Measurements from ENCODE around the gene CX3CL1.

Gene CX3CL1

DNA sequence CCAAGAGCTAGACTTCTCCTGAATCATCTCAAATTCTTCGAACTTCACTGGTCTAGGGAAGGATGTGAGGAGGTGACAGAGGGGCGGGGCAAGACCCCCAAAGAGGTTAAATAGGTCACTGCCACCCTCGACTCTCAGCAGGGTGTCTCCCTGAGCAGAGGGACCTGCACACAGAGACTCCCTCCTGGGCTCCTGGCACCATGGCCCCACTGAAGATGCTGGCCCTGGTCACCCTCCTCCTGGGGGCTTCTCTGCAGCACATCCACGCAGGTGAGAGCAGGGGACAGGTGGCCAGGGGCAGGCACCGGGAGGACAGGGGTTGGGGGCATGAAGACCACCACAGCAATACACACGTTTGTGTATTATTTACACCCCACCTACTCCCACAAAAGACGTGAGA is 41.4 kb downstream of the CX3CL1 start:
- Histone ChIP-seq H3K27me3 (replicated peaks; ENCODE audit: control insufficient read depth, insufficient read depth, low read length) (no peaks in the 10 kb centered on the region), H3K36me3 (ENCODE audit: control insufficient read depth, insufficient read depth, low read length) (no peaks in the 10 kb centered on the region), H3K4me3 (replicated peaks; ENCODE audit: low read depth, low read length) (no peak overlapping the region)
- no peak for DNase-seq (ENCODE audit: extremely low read depth, insufficient read length)
- TF ChIP-seq, protein P1, sequence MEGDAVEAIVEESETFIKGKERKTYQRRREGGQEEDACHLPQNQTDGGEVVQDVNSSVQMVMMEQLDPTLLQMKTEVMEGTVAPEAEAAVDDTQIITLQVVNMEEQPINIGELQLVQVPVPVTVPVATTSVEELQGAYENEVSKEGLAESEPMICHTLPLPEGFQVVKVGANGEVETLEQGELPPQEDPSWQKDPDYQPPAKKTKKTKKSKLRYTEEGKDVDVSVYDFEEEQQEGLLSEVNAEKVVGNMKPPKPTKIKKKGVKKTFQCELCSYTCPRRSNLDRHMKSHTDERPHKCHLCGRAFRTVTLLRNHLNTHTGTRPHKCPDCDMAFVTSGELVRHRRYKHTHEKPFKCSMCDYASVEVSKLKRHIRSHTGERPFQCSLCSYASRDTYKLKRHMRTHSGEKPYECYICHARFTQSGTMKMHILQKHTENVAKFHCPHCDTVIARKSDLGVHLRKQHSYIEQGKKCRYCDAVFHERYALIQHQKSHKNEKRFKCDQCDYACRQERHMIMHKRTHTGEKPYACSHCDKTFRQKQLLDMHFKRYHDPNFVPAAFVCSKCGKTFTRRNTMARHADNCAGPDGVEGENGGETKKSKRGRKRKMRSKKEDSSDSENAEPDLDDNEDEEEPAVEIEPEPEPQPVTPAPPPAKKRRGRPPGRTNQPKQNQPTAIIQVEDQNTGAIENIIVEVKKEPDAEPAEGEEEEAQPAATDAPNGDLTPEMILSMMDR (IDR thresholded peaks at IDR 0.05; ENCODE audit: insufficient read depth, low read length, poor library complexity, severe bottlenecking) = no peak

DNA sequence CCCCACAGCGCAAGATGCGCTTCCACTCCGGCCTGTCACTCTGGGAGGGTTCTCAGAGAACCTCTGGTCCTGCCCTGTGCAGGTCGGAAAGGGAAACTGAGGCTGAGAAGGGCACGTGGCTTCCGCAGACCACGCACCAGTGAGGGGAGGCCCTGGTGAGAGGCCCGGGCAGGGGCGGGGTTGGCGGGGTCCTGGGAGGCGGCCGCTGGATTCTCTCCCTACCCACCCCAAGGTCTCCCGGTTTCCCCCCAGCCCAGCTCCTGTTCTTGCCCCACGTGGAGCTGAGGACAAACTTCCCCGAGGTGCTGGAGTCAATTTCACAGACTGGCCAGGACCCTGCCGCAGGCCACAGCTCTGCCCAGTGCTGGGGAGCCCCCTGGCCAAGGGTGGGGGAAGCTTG is 43.8 kb downstream of the CX3CL1 start:
- no peaks in the 10 kb centered on the region for H3K27me3 ChIP-seq (replicated peaks; ENCODE audit: control insufficient read depth, insufficient read depth, low read length)
- no peak overlapping the region; the same call in 1 of the 2 replicates for H3K4me3 ChIP-seq (replicated peaks; ENCODE audit: low read depth, low read length)
- TF ChIP-seq, protein P1 (IDR thresholded peaks at IDR 0.05; ENCODE audit: insufficient read depth, low read length, poor library complexity, severe bottlenecking) = no peak
- H3K36me3 ChIP-seq (ENCODE audit: control insufficient read depth, insufficient read depth, low read length) = no peaks in the 10 kb centered on the region
- DNase-seq (ENCODE audit: extremely low read depth, insufficient read length) = no peak

DNA sequence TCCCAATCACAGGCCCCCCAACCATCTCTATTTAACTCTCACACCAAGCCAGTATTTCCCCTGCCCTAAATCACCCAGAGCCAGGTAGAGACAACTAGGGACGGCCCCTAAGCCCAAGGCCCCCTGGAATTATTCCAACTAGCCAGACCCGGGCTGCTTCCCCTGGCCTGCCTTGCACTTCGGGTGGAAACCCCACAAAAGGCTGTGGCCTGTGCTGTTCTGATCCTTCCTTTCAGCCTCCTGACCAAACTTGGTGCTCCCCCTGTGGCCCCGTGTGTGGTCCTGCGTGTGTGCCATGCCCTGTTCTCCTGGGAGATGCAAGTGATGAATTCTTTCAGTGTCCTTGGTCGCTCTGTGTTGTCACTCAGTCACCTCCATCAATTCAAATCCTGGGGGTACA is 47.2 kb downstream of the CX3CL1 start:
- TF ChIP-seq, protein P1 (IDR thresholded peaks at IDR 0.05; ENCODE audit: insufficient read depth, low read length, poor library complexity, severe bottlenecking) = peak; percentile 4
- no peak for DNase-seq (ENCODE audit: extremely low read depth, insufficient read length)
- H3K27me3 ChIP-seq (replicated peaks; ENCODE audit: control insufficient read depth, insufficient read depth, low read length) = no peaks in the 10 kb centered on the region
- no peak overlapping the region for H3K4me3 ChIP-seq (replicated peaks; ENCODE audit: low read depth, low read length)
- no peaks in the 10 kb centered on the region for H3K36me3 ChIP-seq (ENCODE audit: control insufficient read depth, insufficient read depth, low read length)

DNA sequence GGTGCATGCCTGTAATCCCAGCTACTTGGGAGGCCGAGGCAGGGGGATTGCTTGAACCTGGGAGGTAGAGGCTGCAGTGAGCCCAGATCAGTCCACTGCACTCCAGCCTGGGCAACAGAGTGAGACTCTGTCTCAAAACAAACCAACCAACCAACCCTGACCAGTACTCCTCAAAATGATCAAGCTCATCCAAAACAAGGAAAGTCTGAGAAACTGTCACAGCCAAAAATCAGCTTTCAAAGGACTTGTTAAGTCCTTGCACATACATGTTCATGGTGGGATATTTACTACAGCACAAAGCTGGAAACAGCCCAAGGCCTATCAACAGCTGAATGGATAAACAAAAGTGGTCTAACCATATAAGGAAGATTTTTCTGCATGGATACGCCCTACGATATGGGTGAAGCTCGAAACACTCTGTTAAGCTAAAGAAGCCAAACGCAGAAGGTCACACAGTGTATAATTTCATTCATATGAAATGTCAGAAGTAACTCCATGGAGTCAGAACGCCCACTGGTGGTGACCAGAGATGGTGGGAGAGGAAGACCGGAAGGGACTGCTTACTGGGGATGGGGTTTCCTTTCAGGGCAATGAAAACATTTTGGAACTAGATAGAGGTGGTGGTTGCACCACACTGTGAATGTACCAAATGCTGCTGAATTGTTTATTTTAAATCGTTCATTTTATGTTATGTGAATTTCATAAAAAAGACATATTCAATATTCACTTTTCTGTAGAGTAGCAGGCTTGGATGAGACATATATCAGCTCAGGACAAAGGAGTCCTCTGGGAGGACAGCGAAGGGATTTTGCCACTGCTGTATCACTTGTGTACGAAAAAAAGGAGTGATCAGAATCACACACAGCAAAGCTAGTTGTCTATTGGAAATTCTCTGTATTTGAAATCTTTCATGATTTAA is 50.0 kb downstream of the CX3CL1 start:
- no peaks in the 10 kb centered on the region for H3K27me3 ChIP-seq (replicated peaks; ENCODE audit: control insufficient read depth, insufficient read depth, low read length)
- TF ChIP-seq, protein P1 (IDR thresholded peaks at IDR 0.05; ENCODE audit: insufficient read depth, low read length, poor library complexity, severe bottlenecking) = peak; percentile 63
- H3K4me3 ChIP-seq (replicated peaks; ENCODE audit: low read depth, low read length) = no peak overlapping the region
- H3K36me3 ChIP-seq (ENCODE audit: control insufficient read depth, insufficient read depth, low read length) = peaks cover 2% of the 10 kb centered on the region; the same call in 1 of the 2 replicates
- no peak for DNase-seq (ENCODE audit: extremely low read depth, insufficient read length)

DNA sequence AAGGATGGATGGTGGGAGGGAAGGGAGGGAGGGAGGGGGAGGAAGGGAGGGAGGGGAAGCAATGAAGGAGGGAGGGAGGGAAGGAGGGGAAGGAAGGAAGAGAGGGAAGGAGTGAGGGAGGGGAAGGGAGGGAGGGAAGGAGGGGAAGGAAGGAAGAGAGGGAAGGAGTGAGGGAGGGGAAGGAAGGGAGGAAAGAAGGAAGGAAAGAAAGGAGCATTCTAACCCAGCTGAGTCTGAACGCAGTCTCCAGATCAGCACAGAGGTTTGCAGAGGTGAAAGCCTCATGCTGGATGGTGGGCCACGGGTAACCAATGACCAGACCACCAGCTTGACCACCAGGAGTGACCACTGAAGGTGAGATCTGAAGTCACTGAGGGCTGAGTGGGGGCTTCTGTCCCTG is 50.9 kb downstream of the CX3CL1 start:
- TF ChIP-seq, protein P1 (IDR thresholded peaks at IDR 0.05; ENCODE audit: insufficient read depth, low read length, poor library complexity, severe bottlenecking) = no peak
- Histone ChIP-seq H3K36me3 (ENCODE audit: control insufficient read depth, insufficient read depth, low read length) (peaks cover 4% of the 10 kb centered on the region; the same call in 1 of the 2 replicates), H3K27me3 (replicated peaks; ENCODE audit: control insufficient read depth, insufficient read depth, low read length) (no peaks in the 10 kb centered on the region), H3K4me3 (replicated peaks; ENCODE audit: low read depth, low read length) (no peak overlapping the region)
- DNase-seq (ENCODE audit: extremely low read depth, insufficient read length) = no peak

All from GM06990 (cell line).